ENCODE data around the gene AGTR2.
A peak's percentile ranks its signal among the peaks of the same experiment; 100 is the strongest.
"Not testable (repeated sequence)": the region's sequence is repeated elsewhere in the genome, so short reads cannot be mapped to it uniquely, and the experiment has no call there.

Gene AGTR2, protein sequence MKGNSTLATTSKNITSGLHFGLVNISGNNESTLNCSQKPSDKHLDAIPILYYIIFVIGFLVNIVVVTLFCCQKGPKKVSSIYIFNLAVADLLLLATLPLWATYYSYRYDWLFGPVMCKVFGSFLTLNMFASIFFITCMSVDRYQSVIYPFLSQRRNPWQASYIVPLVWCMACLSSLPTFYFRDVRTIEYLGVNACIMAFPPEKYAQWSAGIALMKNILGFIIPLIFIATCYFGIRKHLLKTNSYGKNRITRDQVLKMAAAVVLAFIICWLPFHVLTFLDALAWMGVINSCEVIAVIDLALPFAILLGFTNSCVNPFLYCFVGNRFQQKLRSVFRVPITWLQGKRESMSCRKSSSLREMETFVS

DNA sequence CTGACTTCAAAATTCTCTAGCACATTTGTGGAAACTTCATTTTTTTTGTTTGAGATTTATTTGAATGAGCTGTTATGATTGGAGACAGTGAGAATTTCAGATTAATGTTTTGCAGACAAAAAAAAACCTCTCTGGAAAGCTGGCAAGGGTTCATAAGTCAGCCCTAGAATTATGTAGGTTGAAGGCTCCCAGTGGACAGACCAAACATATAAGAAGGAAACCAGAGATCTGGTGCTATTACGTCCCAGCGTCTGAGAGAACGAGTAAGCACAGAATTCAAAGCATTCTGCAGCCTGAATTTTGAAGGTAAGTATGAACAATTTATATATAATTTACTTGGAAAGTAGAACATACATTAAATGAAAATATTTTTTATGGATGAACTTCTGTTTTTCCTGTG, at the start of gene AGTR2:
Gene AGTR2 (plus strand): TSS at position 234 of the 400 bp plus-strand sequence. CDS start 1,537 bp downstream, outside the sequence.
- no peak for DNase-seq (ENCODE audit: low spot score)

DNA sequence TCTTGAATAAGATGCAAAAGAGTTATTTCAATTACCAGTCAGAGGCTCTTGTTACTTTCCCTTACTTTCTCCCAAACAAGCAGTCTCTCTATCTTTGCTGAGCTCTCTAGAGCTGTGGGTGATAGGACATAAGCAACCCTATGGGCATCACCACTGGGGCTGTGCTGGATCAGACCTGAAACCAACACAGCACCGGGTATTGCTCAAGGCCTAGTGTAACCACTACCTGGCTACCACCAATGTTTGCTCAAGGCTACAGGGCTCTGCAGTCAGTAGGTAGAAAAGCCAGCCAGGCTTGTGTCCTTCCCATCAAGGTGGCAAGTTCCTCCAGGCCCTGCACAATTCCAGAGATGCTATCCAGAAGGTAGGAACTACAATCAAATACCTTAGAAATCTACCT, 35.3 kb upstream of the AGTR2 start:
- DNase-seq (ENCODE audit: low spot score): no peak

DNA sequence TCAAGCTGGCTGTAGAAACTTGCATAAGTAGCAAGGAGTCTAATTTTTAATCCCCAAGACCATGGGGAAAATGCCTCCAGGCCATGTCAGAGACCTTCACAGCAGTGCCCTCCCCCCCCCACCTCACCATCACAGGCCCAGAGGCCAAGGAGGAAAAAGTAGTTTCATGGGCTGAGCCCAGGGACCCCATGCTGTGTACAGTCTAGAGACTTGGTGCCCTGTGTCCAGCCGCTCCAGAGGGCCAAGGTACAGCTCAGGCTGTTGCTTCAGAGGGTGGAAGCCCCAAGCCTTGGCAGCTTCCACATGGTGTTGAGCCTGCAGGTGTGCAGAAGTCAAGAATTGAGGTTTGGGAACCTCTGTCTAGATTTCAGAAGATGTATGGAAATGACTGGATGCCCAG, 29.3 kb upstream of the AGTR2 start:
- not testable (repeated sequence) for DNase-seq (ENCODE audit: low spot score)

DNA sequence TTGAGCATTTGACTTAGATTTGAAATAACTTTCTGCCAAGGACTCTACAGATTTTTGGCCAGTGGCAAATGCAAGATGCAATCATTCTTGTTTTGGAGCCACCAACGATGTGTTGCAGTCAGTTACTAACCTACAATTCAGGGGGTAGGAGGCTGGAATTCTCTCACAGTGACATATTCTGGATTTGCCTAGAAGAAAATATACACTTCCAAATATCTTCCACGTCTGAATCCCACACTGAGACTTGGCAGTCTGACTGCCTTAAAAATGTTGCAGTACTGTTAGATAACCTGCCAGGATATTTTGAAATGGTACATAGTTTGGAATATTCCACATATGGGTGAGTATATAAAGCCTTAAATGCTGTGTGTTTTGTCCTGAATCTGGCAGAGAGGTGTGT, 27.6 kb upstream of the AGTR2 start:
- DNase-seq (ENCODE audit: low spot score): no peak

DNA sequence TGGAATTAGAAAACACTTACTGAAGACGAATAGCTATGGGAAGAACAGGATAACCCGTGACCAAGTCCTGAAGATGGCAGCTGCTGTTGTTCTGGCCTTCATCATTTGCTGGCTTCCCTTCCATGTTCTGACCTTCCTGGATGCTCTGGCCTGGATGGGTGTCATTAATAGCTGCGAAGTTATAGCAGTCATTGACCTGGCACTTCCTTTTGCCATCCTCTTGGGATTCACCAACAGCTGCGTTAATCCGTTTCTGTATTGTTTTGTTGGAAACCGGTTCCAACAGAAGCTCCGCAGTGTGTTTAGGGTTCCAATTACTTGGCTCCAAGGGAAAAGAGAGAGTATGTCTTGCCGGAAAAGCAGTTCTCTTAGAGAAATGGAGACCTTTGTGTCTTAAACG, 2.4 kb downstream of the AGTR2 start:
- DNase-seq (ENCODE audit: low spot score): no peak

DNA sequence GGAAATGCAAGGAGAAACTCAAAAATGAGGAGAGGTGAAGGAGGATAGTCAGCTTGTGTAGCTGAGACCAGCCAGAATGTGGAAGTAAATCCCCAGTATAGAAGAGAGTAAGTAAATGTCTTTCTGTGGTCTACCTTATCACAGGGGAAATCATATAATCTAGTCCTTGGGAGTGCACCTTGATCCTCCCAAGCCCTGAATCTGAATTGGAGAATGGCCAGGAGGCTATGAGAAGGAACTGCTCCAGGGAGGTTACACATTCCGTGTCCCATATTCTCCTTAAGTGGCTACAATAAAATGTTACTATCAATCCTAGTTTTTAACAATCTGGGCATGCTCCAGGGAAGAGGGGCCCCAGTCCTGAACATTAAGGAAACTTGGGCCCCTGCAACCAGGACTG, 10.8 kb downstream of the AGTR2 start:
- no peak for DNase-seq (ENCODE audit: low spot score)

DNA sequence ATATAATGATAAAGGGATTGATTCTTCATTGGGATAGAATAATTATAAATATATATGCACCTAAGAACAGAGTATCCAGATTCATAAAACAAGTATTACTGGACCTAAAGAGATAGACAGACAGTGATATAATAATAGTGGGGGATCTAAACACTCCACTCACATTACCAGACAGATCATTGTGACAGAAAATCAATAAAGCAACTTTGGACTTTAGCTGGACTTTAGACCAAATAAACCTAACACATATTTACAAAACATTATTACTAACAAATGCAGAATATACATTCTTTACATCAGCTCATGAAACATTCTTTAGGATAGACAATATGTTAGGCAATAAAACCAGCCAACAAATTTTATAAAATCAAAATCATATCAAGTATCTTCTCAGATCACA, 14.6 kb downstream of the AGTR2 start:
- no peak for DNase-seq (ENCODE audit: low spot score)

DNA sequence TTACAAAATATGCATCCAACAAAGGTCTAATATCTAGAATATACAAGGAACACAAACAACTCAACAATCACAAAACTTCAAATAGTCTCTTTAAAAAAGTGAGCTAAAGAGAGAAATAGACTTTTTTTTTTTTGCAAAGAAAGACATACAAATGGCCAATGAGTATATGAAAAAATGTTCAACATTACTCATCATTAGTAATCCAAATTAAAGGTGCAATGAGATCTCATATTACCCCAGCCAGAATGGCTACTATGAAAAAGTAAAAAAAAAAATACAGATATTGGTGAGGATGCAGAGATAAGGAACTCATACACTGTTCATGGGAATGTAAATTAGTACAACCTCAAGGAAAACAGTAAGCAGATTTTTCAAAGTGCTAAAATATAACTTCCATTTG, 24.1 kb downstream of the AGTR2 start:
- no peak for DNase-seq (ENCODE audit: low spot score)

DNA sequence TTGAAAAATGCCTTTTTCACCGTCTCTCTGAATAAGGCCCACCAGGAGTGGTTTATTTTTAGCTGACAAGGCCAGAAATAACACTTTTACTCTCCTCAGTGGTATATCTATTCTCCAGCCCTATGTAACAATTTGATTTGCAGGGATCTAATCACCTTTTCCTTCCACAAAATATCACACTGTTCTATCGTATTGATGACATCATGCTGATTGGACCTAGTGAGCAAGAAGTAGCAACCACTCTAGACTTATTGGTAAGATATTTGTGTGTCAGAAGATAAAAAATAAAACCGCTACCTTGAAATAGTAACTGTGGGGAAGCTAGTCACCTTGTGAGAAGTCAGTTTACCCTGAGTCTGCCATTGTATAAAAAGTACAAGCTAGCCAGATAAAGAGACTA, 27.7 kb downstream of the AGTR2 start:
- DNase-seq (ENCODE audit: low spot score): no peak

DNA sequence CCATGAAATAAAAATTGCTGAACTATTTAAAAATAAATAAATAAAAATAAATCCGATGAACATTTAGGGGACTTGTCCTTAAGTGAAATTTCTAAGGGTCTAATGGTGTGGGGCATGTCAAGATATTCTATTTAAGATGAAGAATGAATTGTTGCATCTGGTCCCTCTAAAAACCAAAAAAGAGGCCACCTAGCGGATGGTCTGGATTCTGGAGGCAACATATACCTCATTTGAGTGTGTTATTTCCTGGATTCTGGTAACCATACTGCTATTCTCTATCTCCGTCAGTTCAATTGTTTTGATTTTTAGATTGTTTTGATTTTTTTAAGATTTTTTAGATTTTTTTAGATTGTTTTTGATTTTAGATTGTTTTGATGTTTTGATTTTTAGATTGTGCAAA, 28.3 kb downstream of the AGTR2 start:
- no peak for DNase-seq (ENCODE audit: low spot score)

DNA sequence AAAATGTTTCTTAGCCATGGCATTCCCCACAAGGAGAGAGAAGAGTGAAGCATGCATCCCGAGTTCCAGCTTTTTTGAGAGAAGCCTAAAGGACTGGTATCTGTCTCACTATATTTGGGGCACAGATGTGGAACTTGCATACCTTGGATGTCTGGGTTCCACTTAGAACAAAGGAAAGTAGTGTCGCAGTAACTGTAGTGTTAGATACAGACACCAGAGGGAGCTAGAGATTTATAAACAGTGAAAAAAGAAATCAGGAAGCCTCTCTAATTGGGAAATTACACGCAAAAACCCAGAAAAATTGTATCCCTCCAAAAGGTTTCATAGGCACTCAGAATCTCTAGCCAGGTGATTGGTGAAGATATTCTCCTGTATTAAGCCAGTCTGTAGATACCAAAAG, 34.4 kb downstream of the AGTR2 start:
- DNase-seq (ENCODE audit: low spot score): peak; percentile 12

DNA sequence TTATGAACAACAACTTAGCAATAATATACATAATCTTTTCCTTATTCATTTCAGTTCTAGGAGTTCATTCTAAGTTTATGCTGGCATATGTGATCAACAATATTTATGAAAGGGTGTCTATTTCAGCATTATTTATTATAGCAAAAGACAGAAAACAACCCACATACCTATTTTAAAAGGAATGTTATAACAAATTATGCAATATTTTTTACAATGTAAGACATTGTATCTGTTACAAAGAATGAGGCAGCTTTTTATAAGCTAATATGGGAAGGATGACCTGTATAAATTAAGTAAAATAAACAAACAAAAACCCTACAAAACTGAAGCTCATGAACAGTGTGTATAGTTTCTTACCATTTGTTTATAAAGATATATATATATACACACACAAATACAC, 42.7 kb downstream of the AGTR2 start:
- no peak for DNase-seq (ENCODE audit: low spot score)

DNA sequence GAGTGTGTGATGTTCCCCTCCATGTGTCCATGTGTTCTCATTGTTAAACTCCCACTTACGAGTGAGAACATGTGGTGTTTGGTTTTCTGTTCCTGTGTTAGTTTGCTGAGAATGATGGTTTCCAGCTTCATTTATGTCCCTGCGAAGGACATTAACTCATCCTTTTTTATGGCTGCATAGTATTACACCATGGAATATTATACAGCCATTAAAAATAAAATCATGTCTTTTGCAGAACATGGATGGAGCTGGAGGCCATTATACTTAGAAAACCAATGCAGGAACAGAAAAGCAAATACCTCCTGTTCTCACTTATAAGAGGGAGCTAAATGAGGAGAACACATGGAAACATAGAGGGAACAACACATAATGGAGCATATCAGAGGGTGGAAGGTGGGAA, 46.5 kb downstream of the AGTR2 start:
- DNase-seq (ENCODE audit: low spot score): not testable (repeated sequence)
